ENCODE measurements around the gene MYMX. TPM values are rescaled to one million over a fixed set of nuclear protein-coding genes. Genes with fewer than 3 reads are reported as not detected.

The MYMX gene
- total and polyA plus RNA-seq, 2 of the 13 experiments (the other 11 are each of a cell fraction or from before 2014, with no cell fraction given) = not detected

DNA sequence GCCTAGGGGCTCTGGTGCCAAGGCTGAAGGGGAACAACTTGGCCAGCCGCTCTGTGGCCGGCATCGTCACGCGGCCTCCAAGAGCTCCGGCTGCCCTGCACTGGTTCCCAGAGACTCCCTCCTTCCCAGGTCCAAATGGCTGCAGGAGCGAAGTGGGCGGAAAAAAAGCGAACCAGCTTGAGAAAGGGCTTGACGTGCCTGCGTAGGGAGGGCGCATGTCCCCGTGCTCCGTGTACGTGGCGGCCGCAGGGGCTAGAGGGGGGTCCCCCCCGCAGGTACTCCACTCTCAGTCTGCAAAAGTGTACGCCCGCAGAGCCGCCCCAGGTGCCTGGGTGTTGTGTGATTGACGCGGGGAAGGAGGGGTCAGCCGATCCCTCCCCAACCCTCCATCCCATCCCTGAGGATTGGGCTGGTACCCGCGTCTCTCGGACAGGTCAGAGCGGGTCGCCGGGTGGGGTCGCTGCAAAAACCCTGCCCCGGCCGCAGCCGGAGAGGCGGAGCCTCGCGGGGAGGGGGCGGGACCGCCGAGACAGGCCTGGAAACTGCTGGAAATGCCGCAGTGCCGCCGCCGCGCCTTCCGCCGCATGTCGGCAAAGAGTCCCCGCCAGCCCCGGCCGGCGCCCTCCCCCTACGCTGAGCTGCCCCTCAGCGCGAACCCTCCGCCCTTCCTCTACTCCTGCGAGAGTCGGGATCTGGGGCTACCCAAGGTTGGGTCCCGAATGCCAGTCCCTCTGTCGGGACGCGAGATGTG, 29.4 kb downstream of the MYMX start (continued):
- TF ChIP-seq, protein P1, sequence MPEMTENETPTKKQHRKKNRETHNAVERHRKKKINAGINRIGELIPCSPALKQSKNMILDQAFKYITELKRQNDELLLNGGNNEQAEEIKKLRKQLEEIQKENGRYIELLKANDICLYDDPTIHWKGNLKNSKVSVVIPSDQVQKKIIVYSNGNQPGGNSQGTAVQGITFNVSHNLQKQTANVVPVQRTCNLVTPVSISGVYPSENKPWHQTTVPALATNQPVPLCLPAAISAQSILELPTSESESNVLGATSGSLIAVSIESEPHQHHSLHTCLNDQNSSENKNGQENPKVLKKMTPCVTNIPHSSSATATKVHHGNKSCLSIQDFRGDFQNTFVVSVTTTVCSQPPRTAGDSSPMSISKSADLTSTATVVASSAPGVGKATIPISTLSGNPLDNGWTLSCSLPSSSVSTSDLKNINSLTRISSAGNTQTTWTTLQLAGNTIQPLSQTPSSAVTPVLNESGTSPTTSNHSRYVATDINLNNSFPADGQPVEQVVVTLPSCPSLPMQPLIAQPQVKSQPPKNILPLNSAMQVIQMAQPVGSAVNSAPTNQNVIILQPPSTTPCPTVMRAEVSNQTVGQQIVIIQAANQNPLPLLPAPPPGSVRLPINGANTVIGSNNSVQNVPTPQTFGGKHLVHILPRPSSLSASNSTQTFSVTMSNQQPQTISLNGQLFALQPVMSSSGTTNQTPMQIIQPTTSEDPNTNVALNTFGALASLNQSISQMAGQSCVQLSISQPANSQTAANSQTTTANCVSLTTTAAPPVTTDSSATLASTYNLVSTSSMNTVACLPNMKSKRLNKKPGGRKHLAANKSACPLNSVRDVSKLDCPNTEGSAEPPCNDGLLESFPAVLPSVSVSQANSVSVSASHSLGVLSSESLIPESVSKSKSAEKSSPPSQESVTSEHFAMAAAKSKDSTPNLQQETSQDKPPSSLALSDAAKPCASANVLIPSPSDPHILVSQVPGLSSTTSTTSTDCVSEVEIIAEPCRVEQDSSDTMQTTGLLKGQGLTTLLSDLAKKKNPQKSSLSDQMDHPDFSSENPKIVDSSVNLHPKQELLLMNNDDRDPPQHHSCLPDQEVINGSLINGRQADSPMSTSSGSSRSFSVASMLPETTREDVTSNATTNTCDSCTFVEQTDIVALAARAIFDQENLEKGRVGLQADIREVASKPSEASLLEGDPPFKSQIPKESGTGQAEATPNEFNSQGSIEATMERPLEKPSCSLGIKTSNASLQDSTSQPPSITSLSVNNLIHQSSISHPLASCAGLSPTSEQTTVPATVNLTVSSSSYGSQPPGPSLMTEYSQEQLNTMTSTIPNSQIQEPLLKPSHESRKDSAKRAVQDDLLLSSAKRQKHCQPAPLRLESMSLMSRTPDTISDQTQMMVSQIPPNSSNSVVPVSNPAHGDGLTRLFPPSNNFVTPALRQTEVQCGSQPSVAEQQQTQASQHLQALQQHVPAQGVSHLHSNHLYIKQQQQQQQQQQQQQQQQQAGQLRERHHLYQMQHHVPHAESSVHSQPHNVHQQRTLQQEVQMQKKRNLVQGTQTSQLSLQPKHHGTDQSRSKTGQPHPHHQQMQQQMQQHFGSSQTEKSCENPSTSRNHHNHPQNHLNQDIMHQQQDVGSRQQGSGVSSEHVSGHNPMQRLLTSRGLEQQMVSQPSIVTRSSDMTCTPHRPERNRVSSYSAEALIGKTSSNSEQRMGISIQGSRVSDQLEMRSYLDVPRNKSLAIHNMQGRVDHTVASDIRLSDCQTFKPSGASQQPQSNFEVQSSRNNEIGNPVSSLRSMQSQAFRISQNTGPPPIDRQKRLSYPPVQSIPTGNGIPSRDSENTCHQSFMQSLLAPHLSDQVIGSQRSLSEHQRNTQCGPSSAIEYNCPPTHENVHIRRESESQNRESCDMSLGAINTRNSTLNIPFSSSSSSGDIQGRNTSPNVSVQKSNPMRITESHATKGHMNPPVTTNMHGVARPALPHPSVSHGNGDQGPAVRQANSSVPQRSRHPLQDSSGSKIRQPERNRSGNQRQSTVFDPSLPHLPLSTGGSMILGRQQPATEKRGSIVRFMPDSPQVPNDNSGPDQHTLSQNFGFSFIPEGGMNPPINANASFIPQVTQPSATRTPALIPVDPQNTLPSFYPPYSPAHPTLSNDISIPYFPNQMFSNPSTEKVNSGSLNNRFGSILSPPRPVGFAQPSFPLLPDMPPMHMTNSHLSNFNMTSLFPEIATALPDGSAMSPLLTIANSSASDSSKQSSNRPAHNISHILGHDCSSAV (CRISPR knock-in tag; IDR thresholded peaks at IDR 0.05; ENCODE audit: borderline replicate concordance) = no peak; the same call in 1 of the 2 replicates
- TF ChIP-seq SALL1 (CRISPR knock-in tag; IDR thresholded peaks at IDR 0.05) = peak; percentile 57
- peak; percentile 86 for TF ChIP-seq FOXK1 (CRISPR knock-in tag; IDR thresholded peaks at IDR 0.05; ENCODE audit: borderline replicate concordance, low read depth)
- TF ChIP-seq ZNF274 (CRISPR knock-in tag; IDR thresholded peaks at IDR 0.05) = peak; percentile 98
- peak; percentile 83 for TF ChIP-seq ZNF83 (CRISPR knock-in tag; IDR thresholded peaks at IDR 0.05; ENCODE audit: borderline replicate concordance)
- TF ChIP-seq, protein P2, sequence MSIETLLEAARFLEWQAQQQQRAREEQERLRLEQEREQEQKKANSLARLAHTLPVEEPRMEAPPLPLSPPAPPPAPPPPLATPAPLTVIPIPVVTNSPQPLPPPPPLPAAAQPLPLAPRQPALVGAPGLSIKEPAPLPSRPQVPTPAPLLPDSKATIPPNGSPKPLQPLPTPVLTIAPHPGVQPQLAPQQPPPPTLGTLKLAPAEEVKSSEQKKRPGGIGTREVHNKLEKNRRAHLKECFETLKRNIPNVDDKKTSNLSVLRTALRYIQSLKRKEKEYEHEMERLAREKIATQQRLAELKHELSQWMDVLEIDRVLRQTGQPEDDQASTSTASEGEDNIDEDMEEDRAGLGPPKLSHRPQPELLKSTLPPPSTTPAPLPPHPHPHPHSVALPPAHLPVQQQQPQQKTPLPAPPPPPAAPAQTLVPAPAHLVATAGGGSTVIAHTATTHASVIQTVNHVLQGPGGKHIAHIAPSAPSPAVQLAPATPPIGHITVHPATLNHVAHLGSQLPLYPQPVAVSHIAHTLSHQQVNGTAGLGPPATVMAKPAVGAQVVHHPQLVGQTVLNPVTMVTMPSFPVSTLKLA (IDR thresholded peaks at IDR 0.05) = peak; percentile 2; the same call in 1 of the 2 replicates
- TF ChIP-seq ZNF101 (CRISPR knock-in tag; IDR thresholded peaks at IDR 0.05; ENCODE audit: borderline replicate concordance, low read depth) = no peak
- peak; percentile 87; the same call in 1 of the 2 replicates for TF ChIP-seq KLF9 (CRISPR knock-in tag; IDR thresholded peaks at IDR 0.05; ENCODE audit: low read depth)
- TF ChIP-seq, protein P3, sequence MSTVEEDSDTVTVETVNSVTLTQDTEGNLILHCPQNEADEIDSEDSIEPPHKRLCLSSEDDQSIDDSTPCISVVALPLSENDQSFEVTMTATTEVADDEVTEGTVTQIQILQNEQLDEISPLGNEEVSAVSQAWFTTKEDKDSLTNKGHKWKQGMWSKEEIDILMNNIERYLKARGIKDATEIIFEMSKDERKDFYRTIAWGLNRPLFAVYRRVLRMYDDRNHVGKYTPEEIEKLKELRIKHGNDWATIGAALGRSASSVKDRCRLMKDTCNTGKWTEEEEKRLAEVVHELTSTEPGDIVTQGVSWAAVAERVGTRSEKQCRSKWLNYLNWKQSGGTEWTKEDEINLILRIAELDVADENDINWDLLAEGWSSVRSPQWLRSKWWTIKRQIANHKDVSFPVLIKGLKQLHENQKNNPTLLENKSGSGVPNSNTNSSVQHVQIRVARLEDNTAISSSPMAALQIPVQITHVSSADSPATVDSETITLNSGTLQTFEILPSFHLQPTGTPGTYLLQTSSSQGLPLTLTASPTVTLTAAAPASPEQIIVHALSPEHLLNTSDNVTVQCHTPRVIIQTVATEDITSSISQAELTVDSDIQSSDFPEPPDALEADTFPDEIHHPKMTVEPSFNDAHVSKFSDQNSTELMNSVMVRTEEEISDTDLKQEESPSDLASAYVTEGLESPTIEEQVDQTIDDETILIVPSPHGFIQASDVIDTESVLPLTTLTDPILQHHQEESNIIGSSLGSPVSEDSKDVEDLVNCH (CRISPR knock-in tag; IDR thresholded peaks at IDR 0.05) = no peak
- peak; percentile 67 for TF ChIP-seq FOXA3 (CRISPR knock-in tag; IDR thresholded peaks at IDR 0.05)
- TF ChIP-seq ZNF230 (CRISPR knock-in tag; IDR thresholded peaks at IDR 0.05) = no peak
- TF ChIP-seq ZNF501 (CRISPR knock-in tag; IDR thresholded peaks at IDR 0.05) = no peak; the same call in 1 of the 2 replicates
- TF ChIP-seq HMGA1 (CRISPR knock-in tag; conservative IDR thresholded peaks at IDR 0.05) = no peak
- 0 out of 2 replicates have a peak, but pooled peaks have one; percentile 8 for TF ChIP-seq KDM5A (IDR thresholded peaks at IDR 0.05; ENCODE audit: borderline replicate concordance, low read length)
- TF ChIP-seq, protein P4, sequence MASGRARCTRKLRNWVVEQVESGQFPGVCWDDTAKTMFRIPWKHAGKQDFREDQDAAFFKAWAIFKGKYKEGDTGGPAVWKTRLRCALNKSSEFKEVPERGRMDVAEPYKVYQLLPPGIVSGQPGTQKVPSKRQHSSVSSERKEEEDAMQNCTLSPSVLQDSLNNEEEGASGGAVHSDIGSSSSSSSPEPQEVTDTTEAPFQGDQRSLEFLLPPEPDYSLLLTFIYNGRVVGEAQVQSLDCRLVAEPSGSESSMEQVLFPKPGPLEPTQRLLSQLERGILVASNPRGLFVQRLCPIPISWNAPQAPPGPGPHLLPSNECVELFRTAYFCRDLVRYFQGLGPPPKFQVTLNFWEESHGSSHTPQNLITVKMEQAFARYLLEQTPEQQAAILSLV (CRISPR knock-in tag; IDR thresholded peaks at IDR 0.05; ENCODE audit: borderline replicate concordance) = peak; percentile 48
